Lower lobe of right lung (tissue), 2 donors: Measurements from ENCODE around the gene TBCK. TPM values are rescaled to one million over a fixed set of nuclear protein-coding genes. Genes with fewer than 3 reads are reported as not detected.

Experiments
- ATAC-seq, 2 donors: fragments of 200-7000 bp; cut with Tn5 transposase; one replicate each; pipeline ENCODE4 v1.9.1; 2020 to 2022; ENCODE audit warnings: mild to moderate bottlenecking in 2 of 2, moderate library complexity in 2 of 2
- DNase-seq: peaks from one replicate; pipeline ENCODE4 v3.0.0-alpha.2; 2020
- H3K27ac ChIP-seq: fragments of 200-600 bp; one replicate; pipeline ENCODE4 v1.8.0; 2022
- H3K27me3 ChIP-seq: fragments of 200-600 bp; one replicate; pipeline ENCODE4 v1.8.0; 2022; ENCODE audit warnings: low read depth
- H3K36me3 ChIP-seq: fragments of 200-600 bp; one replicate; pipeline ENCODE4 v1.8.0; 2022; ENCODE audit warnings: mild to moderate bottlenecking
- H3K4me1 ChIP-seq: fragments of 200-600 bp; one replicate; pipeline ENCODE4 v1.8.0; 2022
- H3K4me3 ChIP-seq: fragments of 200-600 bp; one replicate; pipeline ENCODE4 v1.8.0; 2022; ENCODE audit warnings: mild to moderate bottlenecking
- H3K9me3 ChIP-seq: fragments of 200-600 bp; one replicate; pipeline ENCODE4 v1.8.0; 2022
- CTCF ChIP-seq: fragments of 200-600 bp; IDR thresholded peaks from one replicate; pipeline ENCODE4 v1.8.0; 2022; ENCODE audit warnings: antibody characterized with exemption, mild to moderate bottlenecking
- intact Hi-C: fragments of 100-400 bp; cut with DNase I; formaldehyde crosslinking; loops from one replicate; pipeline ENCODE4 v1.11.0; 2022
- total RNA-seq: library from RNA; stranded (reverse); fragmentation: NEBNext Ultra II Directional; extraction: Animal tissue kit (Norgen Biotek cat#: 25700); gene quantifications from one replicate; pipeline ENCODE4 v1.2.1, GENCODE V29; 2021
- donor health status: DM: no; HTN: yes; CAD: no; lungs with severe emphysema.

TBCK gene
- total RNA-seq, 1 donor from 2014 or later, result 45.7 TPM

GRCh38 chr4:106033469-106033868 is 282.5 kb downstream of the TBCK start:
- DNase-seq (no peak), ATAC-seq (no peak)
- Histone ChIP-seq H3K4me1 (no peaks in the 10 kb centered on the region), H3K27me3 (no peaks in the 10 kb centered on the region), H3K27ac (no peak overlapping the region), H3K9me3 (no peaks in the 10 kb centered on the region), H3K4me3 (no peak overlapping the region), H3K36me3 (no peaks in the 10 kb centered on the region)
- intact Hi-C loops, result no loop called here
- TF ChIP-seq CTCF, result no peak

- no peaks in the 10 kb centered on the region for H3K9me3 ChIP-seq
- H3K4me3 ChIP-seq, result no peak overlapping the region
- no peak for TF ChIP-seq CTCF
- ATAC-seq, result no peak
- no peaks in the 10 kb centered on the region for H3K27me3 ChIP-seq
- H3K4me1 ChIP-seq, result no peaks in the 10 kb centered on the region
- DNase-seq, result no peak
- H3K36me3 ChIP-seq, result no peaks in the 10 kb centered on the region
- no peak overlapping the region for H3K27ac ChIP-seq
- intact Hi-C loops, result no loop called here
Measured at GRCh38 chr4:106032851-106033286, 283.1 kb downstream of the TBCK start.

- no peak for TF ChIP-seq CTCF
- H3K4me1 ChIP-seq, result no peaks in the 10 kb centered on the region
- no peaks in the 10 kb centered on the region for H3K27me3 ChIP-seq
- no peak for DNase-seq
- no peak overlapping the region for H3K27ac ChIP-seq
- H3K4me3 ChIP-seq, result no peak overlapping the region
- ATAC-seq, result no peak
- no peaks in the 10 kb centered on the region for H3K36me3 ChIP-seq
- intact Hi-C loops, result no loop called here
- no peaks in the 10 kb centered on the region for H3K9me3 ChIP-seq
Measured at GRCh38 chr4:106022454-106022853, 293.6 kb downstream of the TBCK start.

GRCh38 chr4:106021737-106022410 is 294.1 kb downstream of the TBCK start:
- intact Hi-C loops, result no loop called here
- ATAC-seq (no peak), DNase-seq (no peak)
- Histone ChIP-seq H3K4me1 (no peaks in the 10 kb centered on the region), H3K27ac (no peak overlapping the region), H3K27me3 (no peaks in the 10 kb centered on the region), H3K4me3 (no peak overlapping the region), H3K9me3 (no peaks in the 10 kb centered on the region), H3K36me3 (no peaks in the 10 kb centered on the region)
- TF ChIP-seq CTCF, result no peak

- H3K36me3 ChIP-seq, result no peaks in the 10 kb centered on the region
- intact Hi-C loops, result no loop called here
- DNase-seq (no peak), ATAC-seq (no peak)
- H3K27me3 ChIP-seq, result no peaks in the 10 kb centered on the region
- no peak overlapping the region for H3K27ac ChIP-seq
- H3K4me1 ChIP-seq, result no peaks in the 10 kb centered on the region
- H3K9me3 ChIP-seq, result no peaks in the 10 kb centered on the region
- TF ChIP-seq CTCF, result no peak
- H3K4me3 ChIP-seq, result no peak overlapping the region
Measured at GRCh38 chr4:106019771-106020170, 296.2 kb downstream of the TBCK start.
